Measurements from ENCODE around the gene GREB1.
A peak's percentile ranks its signal among the peaks of the same experiment; 100 is the strongest.

Gene GREB1

GRCh38 chr2:11533278-11534070 lies at the start of gene GREB1:
Gene GREB1 (plus strand): TSS chr2:11534045. CDS start chr2:11556615, 22,570 bp downstream.
- no peak for DNase-seq (ENCODE audit: low spot score)

- DNase-seq (ENCODE audit: low spot score), result no peak
These were observed 45.0 kb upstream of the GREB1 start for GRCh38 chr2:11488809-11489208.

- no peak for DNase-seq (ENCODE audit: low spot score)
These were observed 43.7 kb upstream of the GREB1 start for GRCh38 chr2:11490194-11490593.

GRCh38 chr2:11491348-11491933 lies 42.4 kb upstream of the GREB1 start:
- DNase-seq (ENCODE audit: low spot score), result no peak

GRCh38 chr2:11492244-11492643 lies 41.6 kb upstream of the GREB1 start:
- no peak for DNase-seq (ENCODE audit: low spot score)

- DNase-seq (ENCODE audit: low spot score), result no peak
These were observed 41.1 kb upstream of the GREB1 start for GRCh38 chr2:11492720-11493119.

GRCh38 chr2:11493282-11493681 lies 40.6 kb upstream of the GREB1 start:
- DNase-seq (ENCODE audit: low spot score), result no peak

GRCh38 chr2:11494310-11494709 lies 39.5 kb upstream of the GREB1 start:
- DNase-seq (ENCODE audit: low spot score), result no peak

GRCh38 chr2:11495844-11496681 lies 37.8 kb upstream of the GREB1 start:
- DNase-seq (ENCODE audit: low spot score), result no peak

GRCh38 chr2:11498543-11499034 lies 35.3 kb upstream of the GREB1 start:
- peak; percentile 13 for DNase-seq (ENCODE audit: low spot score)

- DNase-seq (ENCODE audit: low spot score), result no peak
These were observed 34.6 kb upstream of the GREB1 start for GRCh38 chr2:11499081-11499743.

GRCh38 chr2:11500702-11501303 lies 33.0 kb upstream of the GREB1 start:
- no peak for DNase-seq (ENCODE audit: low spot score)

- DNase-seq (ENCODE audit: low spot score), result no peak
These were observed 31.0 kb upstream of the GREB1 start for GRCh38 chr2:11502740-11503292.

- DNase-seq (ENCODE audit: low spot score), result no peak
These were observed 30.4 kb upstream of the GREB1 start for GRCh38 chr2:11503354-11503927.

GRCh38 chr2:11505652-11506610 lies 27.9 kb upstream of the GREB1 start:
- DNase-seq (ENCODE audit: low spot score), result no peak

GRCh38 chr2:11506611-11506969 lies 27.3 kb upstream of the GREB1 start:
- DNase-seq (ENCODE audit: low spot score), result no peak

GRCh38 chr2:11507517-11507916 lies 26.3 kb upstream of the GREB1 start:
- no peak for DNase-seq (ENCODE audit: low spot score)

GRCh38 chr2:11508279-11508678 lies 25.6 kb upstream of the GREB1 start:
- no peak for DNase-seq (ENCODE audit: low spot score)

- DNase-seq (ENCODE audit: low spot score), result no peak
These were observed 24.0 kb upstream of the GREB1 start for GRCh38 chr2:11509657-11510360.

Measured in AG08395 (cell line).